GM12878 (cell line): ENCODE measurements around the gene WDR59.

Source experiments
- GABPA ChIP-seq: IDR thresholded peaks from 2 replicates; pipeline ENCODE4 v1.6.1; 2014; ENCODE audit warnings: antibody characterized with exemption, low read depth, mild to moderate bottlenecking, inconsistent platforms
- POLR2A ChIP-seq: IDR thresholded peaks from 2 replicates; pipeline ENCODE4 v1.6.1; 2011; ENCODE audit warnings: low read depth, mild to moderate bottlenecking, low read length
- SIX5 ChIP-seq: IDR thresholded peaks from 2 replicates; pipeline ENCODE4 v1.6.1; 2011; ENCODE audit warnings: mild to moderate bottlenecking, low read depth, low read length, moderate library complexity; ENCODE audit not compliant: severe bottlenecking
- YBX1 ChIP-seq: fragments of 450-650 bp; IDR thresholded peaks from 2 replicates; pipeline ENCODE4 v1.6.1; 2016; ENCODE audit warnings: antibody characterized with exemption
- ZNF207 ChIP-seq: fragments of 450-650 bp; IDR thresholded peaks from 2 replicates; pipeline ENCODE4 v1.6.1; 2014; ENCODE audit warnings: antibody characterized with exemption, mild to moderate bottlenecking, borderline replicate concordance
- TF ChIP-seq, protein P1 (sequence below): fragments of 450-650 bp; formaldehyde crosslinking; IDR thresholded peaks from 2 replicates; pipeline ENCODE4 v1.5.0; 2022; ENCODE audit warnings: mild to moderate bottlenecking, missing genetic modification characterization
- TF ChIP-seq, protein P2 (sequence below): IDR thresholded peaks from 2 replicates; pipeline ENCODE4 v1.6.1; 2011; ENCODE audit warnings: low read depth, mild to moderate bottlenecking, low read length, moderate library complexity, borderline replicate concordance; ENCODE audit errors: extremely low read depth

DNA sequence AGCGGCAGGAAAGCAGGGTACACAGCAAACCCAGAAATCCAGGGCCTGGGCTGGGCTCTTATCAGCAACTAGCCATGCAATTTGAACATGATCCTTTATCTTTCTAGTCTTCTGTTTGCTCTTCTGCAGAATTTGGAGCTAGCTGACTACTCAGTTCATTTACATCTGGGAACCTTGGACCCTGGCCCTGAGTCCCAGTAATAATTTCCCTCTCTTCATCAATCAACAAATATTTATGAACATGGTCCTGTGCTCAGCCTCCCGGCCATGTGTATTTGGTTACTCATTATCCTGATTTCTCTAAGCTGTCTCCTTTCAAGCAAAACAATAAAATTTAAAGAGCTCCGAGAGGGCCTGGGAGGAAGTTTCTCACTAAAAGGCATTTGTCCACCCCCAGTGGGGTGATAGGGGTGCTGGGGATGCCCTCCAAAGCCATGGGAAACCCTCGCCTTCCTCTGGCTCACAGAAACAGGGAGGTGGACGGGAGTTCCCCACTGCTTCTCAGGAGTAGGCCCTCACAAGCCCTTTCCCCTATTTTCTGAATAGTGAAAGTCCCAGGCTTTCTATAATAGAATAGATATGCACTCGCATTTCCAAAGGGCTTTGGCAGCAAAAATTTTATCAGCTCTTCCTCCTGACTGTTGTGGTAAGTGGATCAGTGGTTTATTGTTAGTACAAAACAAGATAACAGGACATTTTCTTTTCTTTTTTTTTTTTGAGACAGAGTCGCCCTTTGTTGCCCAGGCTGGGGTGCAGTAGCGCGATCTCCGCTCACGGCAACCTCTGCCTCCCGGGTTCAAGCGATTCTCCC, 6.9 kb upstream of the WDR59 start:
- TF ChIP-seq YBX1 (no peak), POLR2A (no peak), GABPA (no peak), SIX5 (no peak), ZNF207 (no peak)
- TF ChIP-seq, protein P1, sequence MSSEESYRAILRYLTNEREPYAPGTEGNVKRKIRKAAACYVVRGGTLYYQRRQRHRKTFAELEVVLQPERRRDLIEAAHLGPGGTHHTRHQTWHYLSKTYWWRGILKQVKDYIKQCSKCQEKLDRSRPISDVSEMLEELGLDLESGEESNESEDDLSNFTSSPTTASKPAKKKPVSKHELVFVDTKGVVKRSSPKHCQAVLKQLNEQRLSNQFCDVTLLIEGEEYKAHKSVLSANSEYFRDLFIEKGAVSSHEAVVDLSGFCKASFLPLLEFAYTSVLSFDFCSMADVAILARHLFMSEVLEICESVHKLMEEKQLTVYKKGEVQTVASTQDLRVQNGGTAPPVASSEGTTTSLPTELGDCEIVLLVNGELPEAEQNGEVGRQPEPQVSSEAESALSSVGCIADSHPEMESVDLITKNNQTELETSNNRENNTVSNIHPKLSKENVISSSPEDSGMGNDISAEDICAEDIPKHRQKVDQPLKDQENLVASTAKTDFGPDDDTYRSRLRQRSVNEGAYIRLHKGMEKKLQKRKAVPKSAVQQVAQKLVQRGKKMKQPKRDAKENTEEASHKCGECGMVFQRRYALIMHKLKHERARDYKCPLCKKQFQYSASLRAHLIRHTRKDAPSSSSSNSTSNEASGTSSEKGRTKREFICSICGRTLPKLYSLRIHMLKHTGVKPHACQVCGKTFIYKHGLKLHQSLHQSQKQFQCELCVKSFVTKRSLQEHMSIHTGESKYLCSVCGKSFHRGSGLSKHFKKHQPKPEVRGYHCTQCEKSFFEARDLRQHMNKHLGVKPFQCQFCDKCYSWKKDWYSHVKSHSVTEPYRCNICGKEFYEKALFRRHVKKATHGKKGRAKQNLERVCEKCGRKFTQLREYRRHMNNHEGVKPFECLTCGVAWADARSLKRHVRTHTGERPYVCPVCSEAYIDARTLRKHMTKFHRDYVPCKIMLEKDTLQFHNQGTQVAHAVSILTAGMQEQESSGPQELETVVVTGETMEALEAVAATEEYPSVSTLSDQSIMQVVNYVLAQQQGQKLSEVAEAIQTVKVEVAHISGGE (CRISPR knock-in tag), result no peak
- TF ChIP-seq, protein P2, sequence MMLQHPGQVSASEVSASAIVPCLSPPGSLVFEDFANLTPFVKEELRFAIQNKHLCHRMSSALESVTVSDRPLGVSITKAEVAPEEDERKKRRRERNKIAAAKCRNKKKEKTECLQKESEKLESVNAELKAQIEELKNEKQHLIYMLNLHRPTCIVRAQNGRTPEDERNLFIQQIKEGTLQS, result no peak
